ENCODE measurements around the gene MRPL58.

- TF ChIP-seq CTCF (IDR thresholded peaks at IDR 0.05) (no peak), POLR2AphosphoS5 (IDR thresholded peaks at IDR 0.05) (no peak), POLR2A (IDR thresholded peaks at IDR 0.05) (no peak)
These were observed 6.7 kb downstream of the MRPL58 start for GRCh38 chr17:75019146-75019545.

All from breast epithelium (tissue), 3 donors.